Measurements from ENCODE around the gene DRG2. TPM values are rescaled to one million over a fixed set of nuclear protein-coding genes. Genes with fewer than 3 reads are reported as not detected.

The DRG2 gene
- total and polyA plus RNA-seq, 2 donors (not counting 1 experiment from before 2014, with no cell fraction given) = 58.7 to 67.8 TPM

- POLR2A ChIA-PET = no interaction called here
- CTCF ChIA-PET = interaction anchor here (1.0 kb wide), 1 partner anchor 14 kb away, joined by 3 read pairs; no protein-coding TSS in a partner anchor
- 97% methylated on average over 30 of the region's 33 CpGs for WGBS (ENCODE audit: insufficient coverage)
- no peak overlapping the region for H2AFZ ChIP-seq (ENCODE audit: insufficient read depth, low read depth, low read length, poor library complexity, severe bottlenecking)
- peaks cover 0 to 21% (median 0%) of the 10 kb centered on the region in 3 donors for H3K9me3 ChIP-seq (ENCODE audit: control extremely low read depth in 1 of 3, control insufficient read depth in 2 of 3, insufficient read depth in 1 of 3, low read length in 2 of 3)
- no peaks in the 10 kb centered on the region for H4K20me1 ChIP-seq (ENCODE audit: control insufficient read depth, insufficient read depth, low read length, poor library complexity, severe bottlenecking)
- ATAC-seq (ENCODE audit: low read depth) (no peak), DNase-seq (no peak)
- H3K4me1 ChIP-seq (ENCODE audit: control insufficient read depth in 2 of 2, insufficient read depth in 2 of 2, low read length in 2 of 2) = no peaks in the 10 kb centered on the region
- no peaks in the 10 kb centered on the region for H3K36me3 ChIP-seq (replicated peaks in 1 of 2; ENCODE audit: control extremely low read depth in 1 of 2, control insufficient read depth in 1 of 2, extremely low read depth in 1 of 2, insufficient read depth in 2 of 2, low read length in 1 of 2)
- H3K79me2 ChIP-seq (ENCODE audit: control insufficient read depth, insufficient read depth, low read length) = no peaks in the 10 kb centered on the region
- TF ChIP-seq CTCF (IDR thresholded peaks at IDR 0.05) (no peak), EZH2 (IDR thresholded peaks at IDR 0.05; ENCODE audit: borderline replicate concordance, insufficient read depth, low read depth, low read length, poor library complexity, severe bottlenecking) (no peak)
- no peak overlapping the region for H3K4me3 ChIP-seq (ENCODE audit: control extremely low read depth in 1 of 5, extremely low read depth in 1 of 5, insufficient read depth in 1 of 5, low read depth in 2 of 5, low read length in 4 of 5)
- H3K4me1 Mint-ChIP-seq = no peaks in the 10 kb centered on the region
- no peaks in the 10 kb centered on the region for H3K27me3 Mint-ChIP-seq
- H3K27ac ChIP-seq (ENCODE audit: low read length in 2 of 2) = no peak overlapping the region
- no peak overlapping the region for H3K9ac ChIP-seq (ENCODE audit: low read length)
- H3K4me2 ChIP-seq (replicated peaks; ENCODE audit: low read depth, low read length, poor library complexity, severe bottlenecking) = no peak overlapping the region
- peaks cover 2% of the 10 kb centered on the region for H3K9me3 Mint-ChIP-seq (ENCODE audit: insufficient read depth)
- no peak overlapping the region for H3K4me3 Mint-ChIP-seq
- intact Hi-C loops (cut with micrococcal nuclease) = no loop called here
- no peak overlapping the region for H3K27ac Mint-ChIP-seq
- H3K27me3 ChIP-seq (replicated peaks in 1 of 4; ENCODE audit: control extremely low read depth in 1 of 4, control insufficient read depth in 3 of 4, insufficient read depth in 4 of 4, low read length in 3 of 4) = peaks cover 0 to 5% (median 0%) of the 10 kb centered on the region in 4 experiments
These were observed 30.5 kb downstream of the DRG2 start for GRCh38 chr17:18117982-18118975.

Data from B cell (primary cell).